GM18508 (cell line): ENCODE results near the gene LEMD3.

ENCODE experiments used
- ATAC-seq: cut with Tn5 transposase; IDR thresholded peaks from one replicate; pipeline ENCODE4 v1.9.1; 2021; ENCODE audit warnings: moderate number of reproducible peaks; ENCODE audit not compliant: insufficient read depth, unreplicated experiment

The LEMD3 gene

GRCh38 chr12:65168681-65169319 is 583 bp upstream of the LEMD3 start:
- ATAC-seq = no peak

- ATAC-seq = peak; percentile 31
Observed at GRCh38 chr12:65170209-65170881, 962 bp downstream of the LEMD3 start.

GRCh38 chr12:65171073-65171472 is 1.7 kb downstream of the LEMD3 start:
- ATAC-seq = no peak

- no peak for ATAC-seq
Observed at GRCh38 chr12:65171870-65172269, 2.5 kb downstream of the LEMD3 start.

- no peak for ATAC-seq
Observed at GRCh38 chr12:65175385-65175784, 6.0 kb downstream of the LEMD3 start.

- no peak for ATAC-seq
Observed at GRCh38 chr12:65182012-65182739, 12.8 kb downstream of the LEMD3 start.

- ATAC-seq = no peak
Observed at GRCh38 chr12:65184176-65184857, 14.9 kb downstream of the LEMD3 start.

- no peak for ATAC-seq
Observed at GRCh38 chr12:65184858-65185229, 15.5 kb downstream of the LEMD3 start.

GRCh38 chr12:65187665-65188064 is 18.3 kb downstream of the LEMD3 start:
- no peak for ATAC-seq

- ATAC-seq = peak; percentile 36
Observed at GRCh38 chr12:65188179-65188701, 18.9 kb downstream of the LEMD3 start.

GRCh38 chr12:65189028-65189718 is 19.8 kb downstream of the LEMD3 start:
- peak; percentile 96 for ATAC-seq

- no peak for ATAC-seq
Observed at GRCh38 chr12:65192963-65193516, 23.7 kb downstream of the LEMD3 start.

GRCh38 chr12:65194949-65195348 is 25.6 kb downstream of the LEMD3 start:
- no peak for ATAC-seq

- no peak for ATAC-seq
Observed at GRCh38 chr12:65195387-65196055, 26.1 kb downstream of the LEMD3 start.

GRCh38 chr12:65196762-65197567 is 27.6 kb downstream of the LEMD3 start:
- no peak for ATAC-seq

GRCh38 chr12:65199604-65200003 is 30.2 kb downstream of the LEMD3 start:
- ATAC-seq = no peak

GRCh38 chr12:65200007-65200665 is 30.8 kb downstream of the LEMD3 start:
- ATAC-seq = no peak

GRCh38 chr12:65203376-65203775 is 34.0 kb downstream of the LEMD3 start:
- ATAC-seq = no peak
